Measurements from ENCODE around the gene MRGPRD.

MRGPRD gene

GRCh38 chr11:69005631-69006368 is 25.0 kb upstream of the MRGPRD start:
- Histone ChIP-seq H3K9me3 (replicated peaks in 1 of 2; ENCODE audit: control insufficient read depth in 2 of 2, insufficient read depth in 1 of 2, low read depth in 1 of 2, low read length in 2 of 2) (peaks cover 0 to 2% of the 10 kb centered on the region in 2 donors), H3K36me3 (replicated peaks in 1 of 2; ENCODE audit: control insufficient read depth in 2 of 2, insufficient read depth in 2 of 2, low read length in 2 of 2) (no peaks in the 10 kb centered on the region), H2BK12ac (ENCODE audit: low read length) (no peak overlapping the region), H4K8ac (ENCODE audit: low read depth, low read length) (no peak overlapping the region), H3K79me1 (ENCODE audit: low read depth, low read length) (no peaks in the 10 kb centered on the region), H3K27ac (replicated peaks; ENCODE audit: low read length) (no peak overlapping the region), H3K4me1 (ENCODE audit: control insufficient read depth in 2 of 2, insufficient read depth in 1 of 2, low read depth in 1 of 2, low read length in 2 of 2) (peaks cover 18 to 22% of the 10 kb centered on the region in 2 donors), H3K27me3 (ENCODE audit: control insufficient read depth in 3 of 3, insufficient read depth in 3 of 3, low read depth in 1 of 3, low read length in 3 of 3) (peaks cover 0 to 58% (median 0%) of the 10 kb centered on the region in 3 experiments), H3K4me3 (ENCODE audit: low read length in 2 of 2) (no peak overlapping the region), H4K91ac (ENCODE audit: low read depth, low read length, poor library complexity) (no peak overlapping the region), H3K4ac (ENCODE audit: low read length) (no peak overlapping the region), H2AFZ (ENCODE audit: low read length) (no peak overlapping the region), H3K14ac (ENCODE audit: low read length) (peak overlapping the region; percentile 5), H3K23ac (ENCODE audit: low read depth, low read length, poor library complexity) (peak overlapping the region; percentile 89), H2AK5ac (ENCODE audit: low read depth, low read length) (peak overlapping the region; percentile 17), H3K4me2 (ENCODE audit: insufficient read depth, low read length, poor library complexity, severe bottlenecking) (no peak overlapping the region), H3K9ac (ENCODE audit: low read depth, low read length, poor library complexity) (no peak overlapping the region), H2BK120ac (ENCODE audit: low read depth, low read length) (no peak overlapping the region), H2BK5ac (ENCODE audit: low read length) (no peak overlapping the region), H2BK15ac (ENCODE audit: low read length) (peak overlapping the region; percentile 23), H3K18ac (ENCODE audit: low read length) (no peak overlapping the region)
- no peak for DNase-seq (ENCODE audit: low spot score)
- WGBS, 2 donors (ENCODE audit: extremely low coverage in 2 of 2, insufficient read length in 2 of 2, insufficient replicate concordance in 1 of 2) = no CpG with 5 or more reads among the region's 48 CpGs

GRCh38 chr11:69005183-69005630 is 24.4 kb upstream of the MRGPRD start:
- Histone ChIP-seq H3K27ac (replicated peaks; ENCODE audit: low read length) (no peak overlapping the region), H3K27me3 (ENCODE audit: control insufficient read depth in 3 of 3, insufficient read depth in 3 of 3, low read depth in 1 of 3, low read length in 3 of 3) (peaks cover 0 to 52% (median 0%) of the 10 kb centered on the region in 3 experiments), H3K4me2 (ENCODE audit: insufficient read depth, low read length, poor library complexity, severe bottlenecking) (no peak overlapping the region), H2BK12ac (ENCODE audit: low read length) (no peak overlapping the region), H2BK120ac (ENCODE audit: low read depth, low read length) (peak overlapping the region; percentile 68), H3K79me1 (ENCODE audit: low read depth, low read length) (no peaks in the 10 kb centered on the region), H2AK5ac (ENCODE audit: low read depth, low read length) (peak overlapping the region; percentile 59), H4K91ac (ENCODE audit: low read depth, low read length, poor library complexity) (no peak overlapping the region), H3K4ac (ENCODE audit: low read length) (no peak overlapping the region), H3K9ac (ENCODE audit: low read depth, low read length, poor library complexity) (no peak overlapping the region), H3K36me3 (replicated peaks in 1 of 2; ENCODE audit: control insufficient read depth in 2 of 2, insufficient read depth in 2 of 2, low read length in 2 of 2) (no peaks in the 10 kb centered on the region), H3K4me3 (ENCODE audit: low read length in 2 of 2) (no peak overlapping the region), H4K8ac (ENCODE audit: low read depth, low read length) (no peak overlapping the region), H2BK15ac (ENCODE audit: low read length) (no peak overlapping the region), H3K9me3 (replicated peaks in 1 of 2; ENCODE audit: control insufficient read depth in 2 of 2, insufficient read depth in 1 of 2, low read depth in 1 of 2, low read length in 2 of 2) (peaks cover 0 to 2% of the 10 kb centered on the region in 2 donors), H2BK5ac (ENCODE audit: low read length) (peak overlapping the region; percentile 17), H3K4me1 (ENCODE audit: control insufficient read depth in 2 of 2, insufficient read depth in 1 of 2, low read depth in 1 of 2, low read length in 2 of 2) (peaks cover 12 to 18% of the 10 kb centered on the region in 2 donors), H3K23ac (ENCODE audit: low read depth, low read length, poor library complexity) (peak overlapping the region; percentile 89), H2AFZ (ENCODE audit: low read length) (no peak overlapping the region), H3K18ac (ENCODE audit: low read length) (no peak overlapping the region), H3K14ac (ENCODE audit: low read length) (peak overlapping the region; percentile 5)
- DNase-seq (ENCODE audit: low spot score) = no peak
- WGBS, 2 donors (ENCODE audit: extremely low coverage in 2 of 2, insufficient read length in 2 of 2, insufficient replicate concordance in 1 of 2) = no CpG with 5 or more reads among the region's 27 CpGs

GRCh38 chr11:69004411-69005182 is 23.8 kb upstream of the MRGPRD start:
- Histone ChIP-seq H3K14ac (ENCODE audit: low read length) (no peak overlapping the region), H3K4ac (ENCODE audit: low read length) (no peak overlapping the region), H2BK12ac (ENCODE audit: low read length) (no peak overlapping the region), H2AK5ac (ENCODE audit: low read depth, low read length) (peak overlapping the region; percentile 59), H3K9me3 (replicated peaks in 1 of 2; ENCODE audit: control insufficient read depth in 2 of 2, insufficient read depth in 1 of 2, low read depth in 1 of 2, low read length in 2 of 2) (peaks cover 0 to 2% of the 10 kb centered on the region in 2 donors), H2BK120ac (ENCODE audit: low read depth, low read length) (peak overlapping the region; percentile 68), H4K8ac (ENCODE audit: low read depth, low read length) (peak overlapping the region; percentile 19), H3K79me1 (ENCODE audit: low read depth, low read length) (no peaks in the 10 kb centered on the region), H4K91ac (ENCODE audit: low read depth, low read length, poor library complexity) (no peak overlapping the region), H3K27me3 (ENCODE audit: control insufficient read depth in 3 of 3, insufficient read depth in 3 of 3, low read depth in 1 of 3, low read length in 3 of 3) (peaks cover 0 to 47% (median 0%) of the 10 kb centered on the region in 3 experiments), H2AFZ (ENCODE audit: low read length) (no peak overlapping the region), H2BK15ac (ENCODE audit: low read length) (peak overlapping the region; percentile 61), H3K9ac (ENCODE audit: low read depth, low read length, poor library complexity) (no peak overlapping the region), H3K4me1 (ENCODE audit: control insufficient read depth in 2 of 2, insufficient read depth in 1 of 2, low read depth in 1 of 2, low read length in 2 of 2) (peaks cover 8 to 12% of the 10 kb centered on the region in 2 donors), H3K23ac (ENCODE audit: low read depth, low read length, poor library complexity) (peak overlapping the region; percentile 89), H3K36me3 (replicated peaks in 1 of 2; ENCODE audit: control insufficient read depth in 2 of 2, insufficient read depth in 2 of 2, low read length in 2 of 2) (no peaks in the 10 kb centered on the region), H2BK5ac (ENCODE audit: low read length) (peak overlapping the region; percentile 17), H3K27ac (replicated peaks; ENCODE audit: low read length) (no peak overlapping the region), H3K18ac (ENCODE audit: low read length) (peak overlapping the region; percentile 19), H3K4me3 (ENCODE audit: low read length in 2 of 2) (no peak overlapping the region), H3K4me2 (ENCODE audit: insufficient read depth, low read length, poor library complexity, severe bottlenecking) (no peak overlapping the region)
- no CpG with 5 or more reads among the region's 13 CpGs for WGBS, 2 donors (ENCODE audit: extremely low coverage in 2 of 2, insufficient read length in 2 of 2, insufficient replicate concordance in 1 of 2)
- no peak for DNase-seq (ENCODE audit: low spot score)

- Histone ChIP-seq H4K8ac (ENCODE audit: low read depth, low read length) (no peak overlapping the region), H3K27ac (replicated peaks; ENCODE audit: low read length) (no peak overlapping the region), H3K79me1 (ENCODE audit: low read depth, low read length) (no peaks in the 10 kb centered on the region), H3K9me3 (replicated peaks in 1 of 2; ENCODE audit: control insufficient read depth in 2 of 2, insufficient read depth in 1 of 2, low read depth in 1 of 2, low read length in 2 of 2) (peaks cover 0 to 2% of the 10 kb centered on the region in 2 donors), H3K4me3 (ENCODE audit: low read length in 2 of 2) (no peak overlapping the region), H3K9ac (ENCODE audit: low read depth, low read length, poor library complexity) (no peak overlapping the region), H3K4me1 (ENCODE audit: control insufficient read depth in 2 of 2, insufficient read depth in 1 of 2, low read depth in 1 of 2, low read length in 2 of 2) (peaks cover 7 to 8% of the 10 kb centered on the region in 2 donors), H3K4me2 (ENCODE audit: insufficient read depth, low read length, poor library complexity, severe bottlenecking) (no peak overlapping the region), H2AFZ (ENCODE audit: low read length) (no peak overlapping the region), H3K4ac (ENCODE audit: low read length) (no peak overlapping the region), H3K14ac (ENCODE audit: low read length) (no peak overlapping the region), H2BK12ac (ENCODE audit: low read length) (no peak overlapping the region), H2BK5ac (ENCODE audit: low read length) (no peak overlapping the region), H4K91ac (ENCODE audit: low read depth, low read length, poor library complexity) (peak overlapping the region; percentile 2), H2AK5ac (ENCODE audit: low read depth, low read length) (no peak overlapping the region), H2BK120ac (ENCODE audit: low read depth, low read length) (no peak overlapping the region), H2BK15ac (ENCODE audit: low read length) (no peak overlapping the region), H3K23ac (ENCODE audit: low read depth, low read length, poor library complexity) (peak overlapping the region; percentile 52), H3K18ac (ENCODE audit: low read length) (peak overlapping the region; percentile 1), H3K36me3 (replicated peaks in 1 of 2; ENCODE audit: control insufficient read depth in 2 of 2, insufficient read depth in 2 of 2, low read length in 2 of 2) (no peaks in the 10 kb centered on the region), H3K27me3 (ENCODE audit: control insufficient read depth in 3 of 3, insufficient read depth in 3 of 3, low read depth in 1 of 3, low read length in 3 of 3) (peaks cover 0 to 44% (median 0%) of the 10 kb centered on the region in 3 experiments)
- WGBS, 2 donors (ENCODE audit: extremely low coverage in 2 of 2, insufficient read length in 2 of 2, insufficient replicate concordance in 1 of 2) = no CpG with 5 or more reads among the region's 20 CpGs
- DNase-seq (ENCODE audit: low spot score) = no peak
Observed at GRCh38 chr11:69003866-69004367, 23.1 kb upstream of the MRGPRD start.
